Erythroblast (primary cell): ENCODE data around the gene TRIM46.

Experiments used
- GATA1 ChIP-seq: IDR thresholded peaks from 2 replicates; pipeline ENCODE4 v1.6.1; 2011; ENCODE audit warnings: low read depth, mild to moderate bottlenecking, control low read depth, low read length, moderate library complexity
- POLR2A ChIP-seq: IDR thresholded peaks from 2 replicates; pipeline ENCODE4 v1.6.1; 2011; ENCODE audit warnings: mild to moderate bottlenecking, low read length

DNA sequence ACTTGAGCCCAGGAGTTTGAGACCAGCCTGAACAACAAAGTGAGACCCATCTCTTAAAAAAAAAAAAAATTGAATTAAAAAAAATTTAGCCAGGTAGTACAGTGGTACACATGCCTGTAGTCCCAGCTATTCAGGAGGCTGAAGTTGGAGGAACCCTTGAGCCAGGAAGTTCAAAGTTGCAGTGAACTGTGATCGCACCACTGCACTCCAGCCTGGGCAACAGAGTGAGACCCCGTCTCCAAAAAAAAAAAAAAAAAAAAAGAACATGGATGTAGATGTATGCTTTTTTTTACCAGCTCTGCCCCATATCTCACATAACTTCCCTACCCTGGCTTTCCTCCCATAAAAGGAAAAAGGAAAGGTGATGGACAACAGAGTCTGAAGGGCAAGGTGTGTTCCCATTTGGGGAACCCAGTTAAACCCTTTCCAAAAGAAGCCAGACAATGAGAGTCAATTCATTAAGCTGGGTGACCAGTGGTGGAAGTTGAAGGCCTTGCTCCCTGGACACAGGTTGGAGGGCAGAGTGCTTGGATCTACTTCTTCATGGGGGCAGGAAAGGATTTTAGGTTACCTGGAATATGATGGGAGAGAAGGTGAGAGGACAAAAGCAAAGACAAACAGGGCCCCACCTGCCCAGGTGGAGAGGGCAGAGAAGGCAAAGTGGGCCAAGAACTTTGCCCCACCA, 3.4 kb upstream of the TRIM46 start:
- TF ChIP-seq POLR2A (no peak), GATA1 (no peak)
